Inflammatory macrophage treated with lipopolysaccharide for 4 hours (primary cell): ENCODE results near the gene TMEM229A.
"Not testable (repeated sequence)": the region's sequence is repeated elsewhere in the genome, so short reads cannot be mapped to it uniquely, and the experiment has no call there.

Experiments
- DNase-seq: peaks from one replicate; pipeline ENCODE4 v3.0.0-alpha.2; 2020

The TMEM229A gene

DNA sequence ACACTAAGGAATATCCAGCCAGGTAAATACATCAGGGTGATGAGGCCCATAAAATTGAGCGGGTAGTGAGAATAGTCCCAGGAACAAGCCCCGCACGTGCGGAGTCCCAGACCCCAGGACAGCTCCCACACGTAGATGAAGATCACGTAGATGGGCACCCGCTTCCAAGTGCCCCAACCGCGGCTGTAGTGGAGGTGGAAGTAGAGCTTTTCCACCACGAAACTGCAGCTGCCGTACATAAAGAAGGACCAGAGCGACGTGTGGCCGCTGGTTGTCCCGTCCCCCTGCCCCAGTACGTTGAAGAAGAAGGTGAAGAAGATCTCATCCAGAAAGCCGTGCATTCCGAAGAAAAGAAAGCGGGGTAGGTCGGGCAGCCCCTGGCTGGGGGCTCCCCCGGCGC, 948 bp downstream of the TMEM229A start:
- DNase-seq: no peak

DNA sequence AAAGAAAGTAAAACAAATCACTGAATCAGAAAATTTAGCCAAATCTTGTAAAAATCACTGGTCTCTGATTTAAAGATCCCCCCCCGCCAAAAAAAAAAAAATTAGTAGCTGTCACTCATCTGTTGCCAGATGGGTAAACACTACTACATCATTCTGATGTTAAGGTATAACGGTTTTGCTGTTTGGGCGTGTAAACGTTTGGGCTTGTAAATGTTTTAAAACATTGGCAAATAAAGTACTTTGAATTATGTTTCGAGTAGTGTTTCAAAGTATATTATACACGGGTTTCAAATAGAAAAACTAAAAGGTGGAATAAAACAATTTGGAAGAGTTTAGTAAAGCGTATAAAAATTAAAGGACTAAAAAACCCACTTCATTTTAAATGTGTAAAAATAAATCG, 1.5 kb downstream of the TMEM229A start:
- no peak for DNase-seq

DNA sequence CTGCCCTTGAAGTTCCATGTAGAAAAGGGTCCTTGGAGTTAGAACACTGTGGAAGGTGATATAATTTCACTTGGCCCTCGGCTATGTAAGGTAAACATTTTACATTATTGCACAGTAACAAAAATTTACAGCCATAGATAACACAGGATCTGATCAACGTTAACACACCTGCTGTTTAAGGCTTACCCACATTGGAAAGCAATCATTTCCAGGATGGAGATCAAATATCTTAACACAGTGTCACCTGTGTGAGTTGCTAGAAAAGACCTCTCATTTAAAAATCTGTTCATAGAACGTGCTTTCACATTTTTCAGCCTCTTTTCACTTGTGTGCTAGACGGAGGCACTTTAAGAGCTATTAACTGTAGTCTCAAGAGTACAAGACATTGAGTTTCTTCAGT, 1.9 kb downstream of the TMEM229A start:
- DNase-seq: no peak

DNA sequence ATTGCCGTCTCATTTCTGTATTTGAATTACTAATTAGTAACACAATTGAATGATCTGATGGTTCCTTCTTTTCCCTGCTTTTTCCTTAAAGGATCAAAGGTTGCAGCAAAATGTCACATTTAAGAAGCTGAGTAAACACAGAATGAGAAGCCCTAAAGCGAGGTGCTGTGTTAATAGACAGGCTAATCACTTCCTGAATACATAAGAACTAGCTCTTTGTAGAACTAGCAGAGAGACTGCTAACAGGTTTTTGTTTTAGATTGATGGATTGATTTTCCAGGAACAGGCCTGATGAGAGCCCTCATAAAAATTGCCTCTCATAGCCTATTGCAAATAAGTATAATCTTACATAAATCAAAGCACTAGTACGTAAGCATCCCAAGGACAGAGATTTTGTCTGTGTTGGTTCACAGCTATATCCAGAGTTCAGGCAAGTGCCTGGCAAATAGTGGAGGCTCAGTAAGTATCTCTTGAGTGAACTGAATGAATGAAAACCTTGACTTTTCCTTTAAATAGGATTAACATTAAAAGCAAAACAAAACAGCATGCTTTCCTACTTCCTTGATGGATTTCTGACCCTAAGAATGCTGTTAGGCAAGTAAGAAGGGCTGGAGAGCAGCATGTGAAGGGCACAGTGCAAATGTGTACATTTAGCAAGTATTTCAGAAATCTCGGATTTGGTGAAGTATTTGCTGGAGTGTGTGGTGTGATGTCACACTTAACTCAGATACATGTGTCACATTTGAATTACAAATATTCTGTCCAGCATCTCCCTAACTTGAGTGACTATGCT, 3.3 kb downstream of the TMEM229A start:
- no peak for DNase-seq

DNA sequence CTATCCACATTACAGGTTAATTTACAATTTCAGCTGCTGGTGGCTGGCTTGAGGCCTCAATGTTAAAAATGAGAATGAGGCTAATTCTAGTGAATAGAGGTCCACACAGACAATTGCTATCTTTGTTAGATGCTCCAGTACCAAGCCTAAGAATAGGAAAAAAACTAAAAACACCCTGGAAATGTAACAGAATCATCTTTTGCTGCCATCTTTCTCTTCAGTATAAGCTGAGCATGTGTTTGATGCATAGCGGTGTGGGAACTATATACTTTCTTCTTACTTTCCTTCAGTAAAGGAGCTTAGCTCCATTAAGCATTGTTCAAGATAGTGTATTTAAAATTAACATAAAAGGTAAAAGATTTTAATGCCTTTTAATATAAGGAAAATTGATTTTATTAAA, 5.6 kb downstream of the TMEM229A start:
- DNase-seq: no peak

DNA sequence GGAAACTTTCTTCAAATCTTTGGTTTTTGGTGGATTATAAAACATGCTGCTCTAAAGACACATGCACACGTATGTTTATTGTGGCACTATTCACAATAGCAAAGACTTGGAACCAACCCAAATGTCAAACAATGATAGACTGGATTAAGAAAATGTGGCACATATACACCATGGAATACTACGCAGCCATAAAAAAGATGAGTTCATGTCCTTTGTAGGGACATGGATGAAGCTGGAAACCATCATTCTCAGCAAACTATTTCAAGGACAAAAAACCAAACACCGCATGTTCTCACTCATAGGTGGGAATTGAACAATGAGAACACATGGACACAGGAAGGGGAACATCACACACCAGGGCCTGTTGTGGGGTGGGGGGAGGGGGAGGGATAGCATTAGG, 8.5 kb downstream of the TMEM229A start:
- DNase-seq: not testable (repeated sequence)

DNA sequence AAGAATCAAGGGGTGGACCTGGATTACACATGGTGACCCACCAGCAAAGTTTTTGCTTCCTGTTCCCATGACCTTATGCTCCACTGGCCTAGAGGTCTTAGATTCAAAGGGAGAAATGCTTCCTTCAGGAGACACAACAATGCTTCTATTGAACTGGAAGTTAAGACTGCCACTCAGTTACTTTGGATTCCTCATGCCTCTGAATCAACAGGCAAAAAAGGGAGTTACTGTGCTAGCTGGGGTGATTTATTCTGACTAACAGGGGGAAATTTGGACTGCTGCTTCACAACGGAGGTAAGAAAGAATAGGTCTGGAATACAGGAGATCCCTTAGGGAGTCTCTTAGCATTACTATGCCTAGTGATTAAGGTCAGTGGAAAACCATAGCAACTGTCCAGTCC, 10.3 kb downstream of the TMEM229A start:
- DNase-seq: no peak

DNA sequence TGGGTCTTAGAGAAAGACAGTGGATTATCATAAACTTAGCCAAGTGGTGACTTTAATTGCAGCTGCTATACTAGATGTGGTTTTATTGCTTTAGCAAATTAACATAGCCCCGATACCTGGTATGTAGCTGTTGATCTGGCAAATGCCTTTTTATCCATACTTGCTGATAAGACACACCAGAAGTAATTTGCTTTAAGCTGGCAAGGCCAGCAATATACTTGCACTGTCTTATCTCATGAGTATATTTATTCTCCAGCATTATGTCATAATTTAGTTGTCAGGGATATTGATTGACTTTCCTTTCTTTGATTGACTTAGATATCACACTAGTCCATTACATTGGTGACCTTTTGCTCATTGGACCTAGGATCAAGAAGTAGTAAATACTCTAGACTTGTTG, 12.8 kb downstream of the TMEM229A start:
- DNase-seq: no peak

DNA sequence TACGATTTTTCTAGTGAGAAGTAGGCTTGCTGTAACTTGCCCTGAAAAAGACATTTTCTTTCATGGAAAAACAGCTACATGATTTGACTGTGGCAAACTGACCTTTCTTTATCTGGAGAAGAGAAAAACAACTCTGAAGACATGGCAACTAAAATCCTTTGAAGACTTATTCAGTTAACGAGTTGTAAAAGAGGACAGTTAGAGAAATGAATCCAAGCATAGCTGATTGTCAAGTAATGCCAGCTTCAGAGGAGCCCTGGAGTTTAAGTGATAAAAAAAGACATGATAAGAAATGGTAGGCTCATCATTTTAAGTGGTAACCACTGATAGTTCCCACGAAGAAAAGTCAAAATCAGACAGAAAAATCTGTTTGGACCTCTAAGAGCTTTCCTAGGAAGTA, 19.6 kb downstream of the TMEM229A start:
- DNase-seq: no peak

DNA sequence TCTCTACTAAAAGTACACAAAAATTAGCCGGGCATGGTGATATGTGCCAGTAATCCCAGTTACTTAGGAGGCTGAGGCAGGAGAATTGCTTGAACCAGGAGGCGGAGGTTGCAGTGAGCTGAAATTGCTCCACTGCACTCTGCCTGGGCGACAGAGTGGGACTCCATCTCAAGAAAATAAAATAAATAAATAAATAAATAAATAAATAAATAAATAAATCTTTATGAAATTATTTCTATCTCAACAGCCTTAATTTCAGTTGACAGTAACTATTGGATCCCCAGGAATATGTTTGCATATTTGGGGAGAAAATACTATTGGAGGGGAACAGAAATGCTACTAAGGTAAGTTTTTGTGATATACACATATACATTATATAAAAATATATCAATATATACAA, 20.0 kb downstream of the TMEM229A start:
- no peak for DNase-seq

DNA sequence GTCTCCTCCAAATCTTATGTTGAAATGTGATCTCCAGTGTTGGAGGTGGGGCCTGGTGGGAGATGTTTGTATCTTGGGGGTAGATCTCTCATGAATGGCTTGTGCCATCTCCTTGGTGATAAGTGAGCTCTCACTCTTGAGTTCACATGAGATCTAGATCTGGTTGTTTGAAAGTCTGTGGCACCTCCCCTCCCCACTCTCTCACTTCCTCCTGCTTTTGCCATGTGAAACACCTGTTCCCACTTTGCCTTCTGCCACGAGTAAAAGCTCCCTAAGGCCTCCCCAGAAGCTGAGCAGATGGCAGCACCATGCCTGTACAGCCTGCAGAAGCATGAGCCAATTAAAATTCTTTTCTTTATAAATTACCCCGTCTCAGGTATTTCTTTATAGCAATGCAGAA, 23.5 kb downstream of the TMEM229A start:
- DNase-seq: no peak

DNA sequence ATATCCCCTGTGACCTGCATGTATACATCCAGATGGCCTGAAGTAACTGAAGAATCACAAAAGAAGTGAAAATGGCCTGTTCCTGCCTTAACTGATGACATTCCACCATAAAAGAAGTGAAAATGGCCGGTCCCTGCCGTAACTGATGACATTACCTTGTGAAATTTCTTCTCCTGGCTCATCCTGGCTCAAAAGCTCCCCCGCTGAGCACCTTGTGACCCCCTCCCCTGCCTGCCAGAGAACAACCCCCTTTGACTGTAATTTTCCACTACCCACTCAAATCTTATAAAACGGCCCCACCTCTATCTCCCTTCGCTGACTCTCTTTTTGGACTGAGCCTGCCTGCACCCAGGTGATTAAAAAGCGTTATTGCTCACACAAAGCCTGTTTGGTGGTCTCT, 24.6 kb downstream of the TMEM229A start:
- not testable (repeated sequence) for DNase-seq

DNA sequence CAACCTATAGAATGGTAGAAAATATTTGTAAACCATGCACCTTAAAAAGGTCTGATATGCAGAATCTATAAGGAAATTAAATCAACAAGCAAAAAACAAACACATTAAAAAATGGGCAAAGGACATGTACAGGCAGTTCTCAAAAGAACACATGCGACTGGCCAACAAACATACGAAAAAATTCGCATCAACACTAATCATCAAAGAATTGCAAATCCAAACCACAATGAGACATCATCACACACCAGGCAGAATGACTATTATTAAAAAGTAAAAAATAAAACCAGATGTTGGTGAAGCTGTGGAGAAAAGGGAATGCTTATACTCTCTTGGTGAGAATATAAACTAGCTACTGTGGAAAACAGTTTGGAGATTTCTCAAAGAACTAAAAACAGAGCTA, 33.2 kb downstream of the TMEM229A start:
- no peak for DNase-seq

DNA sequence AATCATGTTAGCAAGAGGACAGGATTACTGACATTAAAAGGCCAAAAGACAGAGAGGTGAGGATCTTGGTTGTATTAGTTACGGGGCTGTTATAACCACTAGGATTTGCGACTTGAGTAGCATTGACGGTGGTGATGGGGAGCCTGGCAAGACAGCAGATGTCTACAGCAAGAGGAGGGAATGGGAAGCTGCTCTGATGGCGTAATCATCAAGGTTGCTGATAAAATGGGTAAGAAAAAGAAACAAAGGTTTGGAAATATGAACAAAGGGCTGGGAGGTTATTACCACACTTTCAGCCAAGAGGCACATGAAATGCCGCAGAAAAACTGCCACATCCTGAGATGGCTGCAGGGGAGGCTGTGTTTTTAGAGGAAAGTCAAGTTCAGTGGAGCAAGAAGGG, 33.9 kb downstream of the TMEM229A start:
- DNase-seq: no peak

DNA sequence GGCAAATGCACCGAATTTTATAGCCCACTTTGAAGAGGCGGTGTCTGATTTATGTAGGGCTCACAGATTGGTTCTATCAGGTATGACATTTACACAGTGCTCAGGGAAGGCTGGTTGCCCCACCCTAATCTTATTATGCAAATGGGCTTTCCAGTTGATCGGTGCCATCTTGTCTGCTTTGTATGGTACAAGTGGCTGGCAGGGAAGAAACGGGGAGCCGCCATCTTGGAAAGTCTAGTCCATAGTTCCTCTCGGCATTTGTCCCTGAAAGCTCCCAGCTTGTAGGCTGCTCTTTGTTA, 36.6 kb downstream of the TMEM229A start:
- no peak for DNase-seq

DNA sequence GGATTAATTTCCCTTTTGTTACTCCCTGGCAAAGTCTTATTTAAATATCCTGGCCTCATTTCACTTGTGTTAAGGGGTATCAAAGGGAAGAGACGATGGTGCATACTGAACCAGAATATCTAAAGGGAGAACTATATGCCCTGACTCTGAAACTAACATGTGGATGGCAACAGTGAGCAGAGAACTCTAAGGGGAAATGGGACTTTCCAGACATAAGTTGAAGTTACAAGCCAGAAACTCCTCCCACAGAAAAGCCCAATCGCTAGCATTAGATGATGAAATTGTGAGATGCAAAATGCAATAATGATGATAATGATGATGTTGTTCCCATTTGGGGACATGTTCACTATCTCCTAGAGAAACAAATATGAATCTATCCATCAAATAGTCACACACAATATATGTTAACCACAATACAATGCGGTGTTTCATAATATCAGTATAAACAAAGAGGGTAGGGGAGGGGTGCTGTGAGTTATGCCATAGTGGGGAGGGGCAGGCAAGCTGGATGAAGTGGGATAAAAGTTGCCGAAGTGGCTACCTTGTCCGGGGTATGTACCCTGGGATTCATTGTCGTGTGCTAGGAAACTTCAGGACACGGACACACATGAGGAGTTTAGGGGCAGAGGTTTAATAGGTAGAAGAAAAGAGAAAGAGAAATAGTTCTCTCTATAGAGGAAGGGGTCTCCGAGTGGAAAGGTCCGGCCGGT, 37.1 kb downstream of the TMEM229A start:
- no peak for DNase-seq

DNA sequence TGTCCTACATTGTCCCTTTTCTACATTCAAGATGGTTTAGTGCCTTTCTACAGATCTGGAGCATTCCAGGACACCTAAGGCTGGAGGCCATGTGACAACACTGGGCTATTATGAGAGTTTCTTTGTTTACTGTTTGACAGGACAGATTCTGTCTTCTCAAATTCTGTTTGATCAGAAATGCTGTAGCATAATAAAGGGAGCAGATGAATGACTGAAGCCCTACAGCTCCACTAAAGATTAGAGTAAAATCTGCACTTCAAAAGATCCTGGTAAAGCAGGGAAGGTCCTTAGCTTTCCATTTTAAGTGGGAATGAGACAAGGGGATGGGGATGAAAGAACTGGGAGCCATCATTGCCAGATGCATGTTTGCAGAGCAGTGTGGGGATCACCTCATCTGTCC, 38.4 kb downstream of the TMEM229A start:
- no peak for DNase-seq

DNA sequence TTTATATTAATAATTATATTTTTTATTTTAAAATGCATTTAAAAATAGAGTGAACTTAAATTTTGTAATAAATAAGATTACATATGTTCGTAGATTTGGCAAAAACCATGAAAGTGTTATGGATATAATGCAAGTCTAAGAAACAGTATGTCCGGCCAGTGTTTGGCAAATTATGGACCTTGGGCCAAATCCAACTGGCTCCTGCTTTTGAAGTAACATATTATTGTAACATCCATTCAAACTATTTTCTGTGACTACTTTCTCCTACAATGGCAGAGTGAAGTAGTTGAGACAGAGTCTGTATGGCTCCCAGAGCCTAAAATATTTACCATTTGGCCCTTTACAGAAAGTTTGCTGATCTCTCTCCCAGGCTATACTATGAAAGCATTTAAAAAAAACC, 38.9 kb downstream of the TMEM229A start:
- DNase-seq: no peak

DNA sequence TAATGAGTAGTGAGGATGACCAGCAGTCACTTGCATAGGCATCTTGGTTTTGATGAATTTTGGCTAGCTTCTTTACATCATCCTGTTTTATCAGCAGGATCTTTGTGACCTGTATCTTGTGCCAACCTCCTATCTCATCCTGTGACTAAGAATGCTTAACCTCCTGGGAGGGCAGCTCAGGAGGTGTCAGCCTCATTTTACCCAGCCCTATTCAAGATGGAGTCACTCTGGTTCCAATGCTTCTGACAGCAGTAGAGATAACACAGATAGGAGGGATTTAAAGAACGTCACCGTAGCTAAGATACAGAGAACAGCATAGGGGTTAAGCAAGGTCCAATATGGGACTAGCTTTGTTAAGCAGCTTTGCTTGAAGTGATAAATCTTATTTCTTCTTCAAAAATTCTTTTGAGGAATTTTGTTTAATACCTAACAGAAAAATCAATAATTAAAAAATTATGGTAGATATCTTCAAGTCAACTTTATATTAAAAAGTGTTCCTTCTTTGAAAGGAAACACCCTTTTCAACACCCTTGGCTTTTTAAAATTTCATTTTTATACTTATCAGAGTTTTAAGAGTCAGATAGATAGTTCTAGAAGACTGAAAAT, 39.9 kb downstream of the TMEM229A start:
- no peak for DNase-seq

DNA sequence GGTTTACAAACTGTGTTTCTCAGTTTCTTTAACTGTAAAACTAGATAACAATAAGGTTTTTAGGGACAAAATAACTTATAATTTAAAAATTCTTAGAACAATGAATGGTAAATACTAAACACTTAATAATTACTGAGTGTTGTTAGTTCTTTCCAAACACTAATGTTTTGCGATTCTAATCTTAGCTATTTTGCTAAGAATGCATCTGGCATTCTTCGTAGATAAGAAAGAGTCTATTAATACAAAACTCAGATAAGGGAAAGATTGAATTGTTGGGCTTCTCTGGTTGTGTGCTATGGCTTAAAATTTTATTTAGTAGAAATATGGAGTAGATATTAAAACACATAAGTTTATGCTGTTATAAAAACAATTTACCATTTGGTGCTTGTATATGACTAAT, 45.4 kb downstream of the TMEM229A start:
- DNase-seq: no peak
